Left ventricle myocardium inferior (tissue), 1 donor: ENCODE results near the gene AUTS2. TPM values are rescaled to one million over a fixed set of nuclear protein-coding genes. Genes with fewer than 3 reads are reported as not detected.

Experiments used
- DNase-seq: peaks from one replicate; pipeline ENCODE4 v3.0.0-alpha.2; 2020
- H3K27ac ChIP-seq: fragments of 200-600 bp; replicated peaks from 2 replicates; pipeline ENCODE4 v1.8.0; 2021
- H3K27me3 ChIP-seq: fragments of 200-600 bp; 2 replicates; pipeline ENCODE4 v1.8.0; 2021; ENCODE audit warnings: low read depth
- H3K36me3 ChIP-seq: fragments of 200-600 bp; 2 replicates; pipeline ENCODE4 v1.8.0; 2021
- H3K4me1 ChIP-seq: fragments of 200-600 bp; 2 replicates; pipeline ENCODE4 v1.8.0; 2021
- H3K4me3 ChIP-seq: fragments of 200-600 bp; 2 replicates; pipeline ENCODE4 v1.8.0; 2021; ENCODE audit warnings: mild to moderate bottlenecking, moderate library complexity
- H3K9me3 ChIP-seq: fragments of 200-600 bp; replicated peaks from 2 replicates; pipeline ENCODE4 v1.8.0; 2021
- intact Hi-C: fragments of 100-400 bp; cut with micrococcal nuclease; formaldehyde crosslinking; loops from one replicate; pipeline ENCODE4 v1.11.0; 2022
- total RNA-seq: library from RNA; stranded (reverse); fragmentation: NEBNext Ultra II Directional; extraction: Animal tissue kit (Norgen Biotek cat#: 25700); gene quantifications from one replicate; pipeline ENCODE4 v1.2.1, GENCODE V29; 2021
- TF ChIP-seq, protein P1 (sequence below): fragments of 200-600 bp; IDR thresholded peaks from 2 replicates; pipeline ENCODE4 v1.8.0; 2021; ENCODE audit warnings: antibody characterized with exemption, mild to moderate bottlenecking, borderline replicate concordance
- donor health status: DM: no; HTN: yes; CAD: no; lungs with severe emphysema.

Gene AUTS2
- total RNA-seq, 1 donor from 2014 or later = 10.5 TPM

DNA sequence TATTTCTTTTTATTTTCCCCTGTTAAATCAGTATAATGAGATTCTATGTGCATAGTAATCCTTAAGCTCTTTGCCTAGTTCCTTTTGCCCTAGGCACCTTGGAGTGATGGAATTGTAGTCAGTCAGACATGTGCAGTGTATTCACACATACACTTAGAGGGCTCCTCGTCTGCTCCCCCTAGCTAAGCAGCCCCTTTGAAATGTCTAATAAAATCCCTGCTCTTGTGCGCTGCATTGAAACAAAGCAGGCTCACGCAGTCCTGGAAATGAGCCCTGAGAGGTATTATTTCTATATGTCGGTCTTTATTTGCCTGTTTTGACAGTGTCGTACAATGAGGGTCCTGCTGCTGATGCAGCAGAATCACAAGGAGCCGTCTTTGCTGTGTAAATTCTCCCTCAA lies 258.7 kb downstream of the AUTS2 start:
- H3K27ac ChIP-seq = no peak overlapping the region
- H3K4me3 ChIP-seq = no peak overlapping the region
- TF ChIP-seq, protein P1, sequence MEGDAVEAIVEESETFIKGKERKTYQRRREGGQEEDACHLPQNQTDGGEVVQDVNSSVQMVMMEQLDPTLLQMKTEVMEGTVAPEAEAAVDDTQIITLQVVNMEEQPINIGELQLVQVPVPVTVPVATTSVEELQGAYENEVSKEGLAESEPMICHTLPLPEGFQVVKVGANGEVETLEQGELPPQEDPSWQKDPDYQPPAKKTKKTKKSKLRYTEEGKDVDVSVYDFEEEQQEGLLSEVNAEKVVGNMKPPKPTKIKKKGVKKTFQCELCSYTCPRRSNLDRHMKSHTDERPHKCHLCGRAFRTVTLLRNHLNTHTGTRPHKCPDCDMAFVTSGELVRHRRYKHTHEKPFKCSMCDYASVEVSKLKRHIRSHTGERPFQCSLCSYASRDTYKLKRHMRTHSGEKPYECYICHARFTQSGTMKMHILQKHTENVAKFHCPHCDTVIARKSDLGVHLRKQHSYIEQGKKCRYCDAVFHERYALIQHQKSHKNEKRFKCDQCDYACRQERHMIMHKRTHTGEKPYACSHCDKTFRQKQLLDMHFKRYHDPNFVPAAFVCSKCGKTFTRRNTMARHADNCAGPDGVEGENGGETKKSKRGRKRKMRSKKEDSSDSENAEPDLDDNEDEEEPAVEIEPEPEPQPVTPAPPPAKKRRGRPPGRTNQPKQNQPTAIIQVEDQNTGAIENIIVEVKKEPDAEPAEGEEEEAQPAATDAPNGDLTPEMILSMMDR = no peak
- no peak for DNase-seq
- H3K9me3 ChIP-seq = no peaks in the 10 kb centered on the region
- intact Hi-C loops = no loop called here
- H3K27me3 ChIP-seq = no peaks in the 10 kb centered on the region
- no peaks in the 10 kb centered on the region for H3K36me3 ChIP-seq
- no peaks in the 10 kb centered on the region for H3K4me1 ChIP-seq

GRCh38 chr7:69858471-69858870 lies 260.2 kb downstream of the AUTS2 start:
- no peaks in the 10 kb centered on the region for H3K9me3 ChIP-seq
- no peaks in the 10 kb centered on the region for H3K27me3 ChIP-seq
- no peak overlapping the region for H3K4me3 ChIP-seq
- no peak for DNase-seq
- H3K27ac ChIP-seq = no peak overlapping the region
- peaks cover 3% of the 10 kb centered on the region for H3K4me1 ChIP-seq
- no peaks in the 10 kb centered on the region for H3K36me3 ChIP-seq
- intact Hi-C loops = no loop called here
- TF ChIP-seq, protein P1 = no peak

DNA sequence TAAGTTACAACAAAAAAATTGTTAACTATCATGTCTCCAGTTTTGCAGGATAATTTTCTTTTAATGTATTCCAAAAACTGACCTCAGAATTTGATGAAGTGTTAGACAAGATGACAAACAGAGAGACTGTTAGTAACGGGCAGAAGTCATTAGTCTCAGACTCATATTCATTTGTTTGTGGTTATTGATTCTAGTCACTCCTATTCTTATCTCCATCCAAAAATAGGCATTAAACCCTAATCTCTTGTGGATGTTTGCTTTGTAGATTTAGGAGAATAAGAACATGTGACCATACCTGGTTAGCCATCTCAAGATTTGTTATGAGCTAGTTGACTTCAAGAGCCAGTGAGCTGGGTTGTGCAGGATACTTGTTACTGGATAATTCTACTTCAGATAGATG lies 261.1 kb downstream of the AUTS2 start:
- intact Hi-C loops = no loop called here
- H3K9me3 ChIP-seq = no peaks in the 10 kb centered on the region
- no peak overlapping the region for H3K4me3 ChIP-seq
- peaks cover 3% of the 10 kb centered on the region for H3K4me1 ChIP-seq
- no peak overlapping the region for H3K27ac ChIP-seq
- TF ChIP-seq, protein P1 = no peak
- no peak for DNase-seq
- no peaks in the 10 kb centered on the region for H3K27me3 ChIP-seq
- H3K36me3 ChIP-seq = no peaks in the 10 kb centered on the region

DNA sequence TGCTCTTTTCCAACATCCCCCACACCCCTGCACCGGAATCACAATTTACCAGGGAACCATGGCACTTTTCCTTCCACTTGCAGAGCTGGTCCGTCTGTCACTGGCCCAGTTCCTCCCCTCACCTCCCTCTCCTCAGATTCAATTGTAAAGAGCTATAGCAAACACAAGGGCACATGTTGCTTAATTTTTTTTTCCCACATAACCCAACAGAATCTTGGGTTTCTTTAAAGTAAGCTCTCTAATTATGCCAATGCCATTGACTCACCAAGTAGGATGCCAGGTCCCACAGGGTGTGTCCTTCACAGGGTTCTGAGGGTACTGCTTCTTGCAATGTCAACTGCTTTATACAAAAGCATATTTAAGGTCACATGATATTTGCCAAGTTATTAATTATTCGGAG lies 262.2 kb downstream of the AUTS2 start:
- TF ChIP-seq, protein P1 = no peak
- DNase-seq = no peak
- no peak overlapping the region for H3K4me3 ChIP-seq
- no peak overlapping the region for H3K27ac ChIP-seq
- H3K36me3 ChIP-seq = no peaks in the 10 kb centered on the region
- H3K27me3 ChIP-seq = no peaks in the 10 kb centered on the region
- no peaks in the 10 kb centered on the region for H3K9me3 ChIP-seq
- intact Hi-C loops = no loop called here
- peaks cover 3% of the 10 kb centered on the region for H3K4me1 ChIP-seq

GRCh38 chr7:69860941-69861622 lies 262.8 kb downstream of the AUTS2 start:
- H3K27ac ChIP-seq = no peak overlapping the region
- intact Hi-C loops = no loop called here
- no peak for DNase-seq
- TF ChIP-seq, protein P1 = no peak
- H3K36me3 ChIP-seq = no peaks in the 10 kb centered on the region
- H3K4me3 ChIP-seq = no peak overlapping the region
- peaks cover 3% of the 10 kb centered on the region for H3K4me1 ChIP-seq
- H3K9me3 ChIP-seq = no peaks in the 10 kb centered on the region
- H3K27me3 ChIP-seq = no peaks in the 10 kb centered on the region
